Omental fat pad (tissue), 4 donors: ENCODE results near the gene ARAP1. TPM values are rescaled to one million over a fixed set of nuclear protein-coding genes. Genes with fewer than 3 reads are reported as not detected.
A peak's percentile ranks its signal among the peaks of the same experiment; 100 is the strongest.

Experiments used
- ATAC-seq: fragments of 150-250 bp; one replicate; pipeline ENCODE4 v1.9.1; 2016; ENCODE audit warnings: mild to moderate bottlenecking, moderate library complexity; ENCODE audit not compliant: low FRiP score
- DNase-seq: peaks from one replicate; pipeline ENCODE4 v3.0.0-alpha.2; 2019; ENCODE audit warnings: low spot score
- total RNA-seq, 4 donors: library from RNA; depleted of rRNA; stranded (reverse); fragments of >200 nt; gene quantifications; one replicate each; pipeline ENCODE4 v1.1.0, GENCODE V29; 2016
- TF ChIP-seq, protein P1 (sequence below), 3 donors: fragments of 450-650 bp; IDR thresholded peaks; one replicate each; pipeline ENCODE4 v1.5.1; 2016 to 2017; ENCODE audit warnings: antibody characterized with exemption in 3 of 3, mild to moderate bottlenecking in 3 of 3, moderate library complexity in 2 of 3

The ARAP1 gene
- total RNA-seq, 4 donors from 2014 or later: 112 to 204 (median 123) TPM

DNA sequence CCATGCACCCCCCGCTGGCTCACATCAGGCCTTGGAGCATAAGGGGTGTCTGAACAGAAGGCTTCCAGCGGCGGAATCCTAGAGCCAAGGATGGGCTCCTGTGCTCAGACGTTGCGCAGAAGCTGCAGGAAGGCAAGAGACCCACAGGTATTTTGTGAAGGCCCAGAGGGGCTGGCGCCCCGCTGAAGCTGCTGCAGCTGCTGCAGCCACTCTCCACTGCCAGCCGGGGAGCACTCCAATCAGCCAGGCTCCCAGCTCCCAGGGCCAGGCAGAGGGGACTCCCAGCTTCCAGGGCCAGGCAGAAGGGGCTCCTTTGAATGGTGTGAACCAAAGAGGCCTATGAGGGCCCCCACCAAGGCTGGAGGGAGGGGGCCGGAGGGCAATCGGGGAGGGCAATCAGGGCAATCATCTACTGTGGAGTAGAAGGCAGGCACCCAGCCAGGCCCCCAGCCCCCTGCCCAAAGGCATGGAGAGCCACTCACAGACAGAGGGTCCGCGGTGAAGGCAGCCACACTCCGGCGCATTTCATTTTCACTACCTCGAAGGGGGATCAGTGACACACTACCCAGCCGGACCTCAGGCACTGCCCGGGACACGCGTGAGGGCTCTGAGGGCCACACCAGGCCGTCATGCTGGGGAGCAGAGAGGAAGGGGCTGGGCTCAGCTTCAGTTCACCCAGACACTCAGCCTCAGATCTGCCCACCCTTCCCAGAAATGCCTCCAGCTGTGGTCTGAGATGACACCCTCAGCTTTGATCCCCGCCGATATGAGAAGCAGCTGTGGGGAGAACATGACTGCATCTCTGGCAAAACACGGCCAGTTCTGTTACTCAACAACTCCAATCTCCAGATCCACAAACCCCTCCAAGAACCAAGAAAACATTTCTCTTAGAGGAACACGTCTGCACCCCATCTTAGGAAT lies 66.4 kb downstream of the ARAP1 start:
- TF ChIP-seq, protein P1, sequence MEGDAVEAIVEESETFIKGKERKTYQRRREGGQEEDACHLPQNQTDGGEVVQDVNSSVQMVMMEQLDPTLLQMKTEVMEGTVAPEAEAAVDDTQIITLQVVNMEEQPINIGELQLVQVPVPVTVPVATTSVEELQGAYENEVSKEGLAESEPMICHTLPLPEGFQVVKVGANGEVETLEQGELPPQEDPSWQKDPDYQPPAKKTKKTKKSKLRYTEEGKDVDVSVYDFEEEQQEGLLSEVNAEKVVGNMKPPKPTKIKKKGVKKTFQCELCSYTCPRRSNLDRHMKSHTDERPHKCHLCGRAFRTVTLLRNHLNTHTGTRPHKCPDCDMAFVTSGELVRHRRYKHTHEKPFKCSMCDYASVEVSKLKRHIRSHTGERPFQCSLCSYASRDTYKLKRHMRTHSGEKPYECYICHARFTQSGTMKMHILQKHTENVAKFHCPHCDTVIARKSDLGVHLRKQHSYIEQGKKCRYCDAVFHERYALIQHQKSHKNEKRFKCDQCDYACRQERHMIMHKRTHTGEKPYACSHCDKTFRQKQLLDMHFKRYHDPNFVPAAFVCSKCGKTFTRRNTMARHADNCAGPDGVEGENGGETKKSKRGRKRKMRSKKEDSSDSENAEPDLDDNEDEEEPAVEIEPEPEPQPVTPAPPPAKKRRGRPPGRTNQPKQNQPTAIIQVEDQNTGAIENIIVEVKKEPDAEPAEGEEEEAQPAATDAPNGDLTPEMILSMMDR (IDR thresholded peaks at IDR 0.05): no peak
- ATAC-seq (no peak), DNase-seq (peak; percentile 48)

DNA sequence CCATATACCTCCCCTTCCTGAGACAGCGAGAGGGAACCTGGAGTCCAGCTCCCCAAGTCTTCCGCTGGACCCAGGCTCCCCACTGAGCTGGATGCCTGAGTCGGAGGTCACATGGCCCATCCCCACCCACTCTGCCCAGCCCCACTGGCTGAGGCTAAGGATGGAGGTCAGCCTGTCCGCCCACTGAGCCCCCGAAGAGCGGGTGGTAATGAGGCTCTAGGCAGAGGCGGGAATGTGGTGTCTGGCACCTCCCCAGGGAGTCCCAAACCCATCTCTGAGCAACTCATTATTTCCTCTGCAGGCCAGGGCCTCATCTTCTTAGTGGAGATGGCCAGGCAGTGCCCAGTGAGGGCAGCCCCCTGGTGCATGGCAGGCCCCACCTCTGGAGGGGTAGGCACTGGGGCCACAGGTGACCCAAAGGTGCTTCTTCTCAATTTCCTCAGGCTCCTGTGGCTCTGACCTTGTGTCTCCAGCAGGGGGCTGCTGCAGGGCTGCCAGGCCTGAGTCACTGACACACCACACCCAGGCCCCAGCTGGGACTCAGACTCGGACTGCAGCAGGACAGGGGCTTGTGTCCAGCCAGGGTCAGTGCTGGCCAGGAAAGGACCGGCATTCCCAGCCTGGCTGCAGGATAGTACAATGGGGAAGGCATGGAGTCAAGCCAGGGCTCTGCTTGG lies 67.8 kb downstream of the ARAP1 start:
- TF ChIP-seq, protein P1 (IDR thresholded peaks at IDR 0.05): peak in 2 of 3 donors; percentile 5 to 31
- ATAC-seq: no peak

DNA sequence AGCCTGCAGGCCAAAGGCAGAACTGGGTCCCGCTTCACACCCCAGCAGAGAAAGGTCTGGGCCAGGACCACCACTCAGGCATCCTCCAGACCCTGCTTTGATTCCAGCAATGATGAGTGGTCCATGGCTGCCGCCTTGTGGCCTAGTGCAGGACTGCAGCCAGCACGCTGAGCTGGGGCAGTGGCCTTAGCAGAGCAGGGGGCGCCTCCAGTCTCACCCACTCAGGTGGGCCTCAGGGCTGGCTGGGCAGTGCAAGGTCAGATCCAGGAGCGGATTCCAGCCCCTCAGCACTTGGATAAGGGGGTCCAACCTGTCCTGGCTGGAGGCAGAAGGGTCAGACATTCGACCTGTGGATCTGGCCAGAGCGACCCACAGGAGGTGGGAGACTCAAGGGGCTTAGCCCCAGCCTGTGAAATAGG lies 68.4 kb downstream of the ARAP1 start:
- TF ChIP-seq, protein P1 (IDR thresholded peaks at IDR 0.05): peak in 2 of 3 donors; percentile 87 to 90
- DNase-seq: peak; percentile 68
- ATAC-seq: no peak

More for the DNA sequence above, 67.8 kb downstream of the ARAP1 start:
- peak; percentile 32 for DNase-seq

DNA sequence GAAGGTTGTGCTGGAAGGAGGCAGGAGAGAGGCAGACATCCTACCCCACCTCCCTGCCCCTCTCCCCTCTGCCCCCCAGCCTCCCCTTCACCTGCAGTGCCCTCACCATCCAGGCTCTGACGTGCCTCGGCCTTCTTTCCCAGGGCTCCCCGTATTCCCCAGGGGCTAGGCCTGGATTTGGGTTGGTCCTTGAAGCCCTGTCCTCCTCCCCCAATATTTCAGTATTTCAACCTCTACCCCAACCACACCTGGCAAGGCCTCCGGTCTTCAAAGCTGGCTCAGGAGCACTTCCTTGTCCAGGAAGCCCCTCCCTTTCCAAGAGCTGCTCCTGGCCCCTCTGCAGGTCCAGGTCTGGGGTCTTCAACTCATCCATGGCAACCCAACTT lies 69.4 kb downstream of the ARAP1 start:
- TF ChIP-seq, protein P1 (IDR thresholded peaks at IDR 0.05): no peak
- ATAC-seq (no peak), DNase-seq (no peak)

DNA sequence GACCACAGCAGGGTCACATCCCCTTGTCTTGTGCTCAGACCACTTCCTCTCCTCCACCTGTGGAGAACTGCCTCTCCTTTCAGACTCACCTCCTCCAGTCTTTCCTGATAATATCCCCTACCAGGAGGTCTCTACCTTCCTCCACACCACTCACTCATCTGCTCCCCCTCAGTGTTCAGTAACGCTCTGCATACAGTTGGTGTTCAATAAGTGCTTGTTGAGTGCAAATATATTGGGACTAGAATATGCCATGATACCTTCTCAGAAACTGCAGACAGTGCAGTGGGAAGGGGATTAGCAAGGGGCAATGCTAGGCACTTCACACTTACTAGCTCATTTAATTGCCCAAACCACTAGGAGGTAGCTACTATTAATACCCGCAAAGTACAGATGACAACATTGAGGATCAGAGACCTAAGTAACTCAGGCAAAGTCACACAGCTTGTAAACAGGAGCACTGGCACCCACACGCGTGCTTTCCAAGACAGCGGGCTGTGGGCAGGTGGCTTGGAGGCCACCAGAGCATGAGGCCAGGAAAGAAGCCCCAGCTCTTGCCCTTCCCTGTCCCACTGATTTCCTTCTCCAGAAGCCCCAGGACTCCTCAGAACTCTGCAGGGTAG lies 69.9 kb downstream of the ARAP1 start:
- TF ChIP-seq, protein P1 (IDR thresholded peaks at IDR 0.05): no peak
- ATAC-seq (no peak), DNase-seq (no peak)

DNA sequence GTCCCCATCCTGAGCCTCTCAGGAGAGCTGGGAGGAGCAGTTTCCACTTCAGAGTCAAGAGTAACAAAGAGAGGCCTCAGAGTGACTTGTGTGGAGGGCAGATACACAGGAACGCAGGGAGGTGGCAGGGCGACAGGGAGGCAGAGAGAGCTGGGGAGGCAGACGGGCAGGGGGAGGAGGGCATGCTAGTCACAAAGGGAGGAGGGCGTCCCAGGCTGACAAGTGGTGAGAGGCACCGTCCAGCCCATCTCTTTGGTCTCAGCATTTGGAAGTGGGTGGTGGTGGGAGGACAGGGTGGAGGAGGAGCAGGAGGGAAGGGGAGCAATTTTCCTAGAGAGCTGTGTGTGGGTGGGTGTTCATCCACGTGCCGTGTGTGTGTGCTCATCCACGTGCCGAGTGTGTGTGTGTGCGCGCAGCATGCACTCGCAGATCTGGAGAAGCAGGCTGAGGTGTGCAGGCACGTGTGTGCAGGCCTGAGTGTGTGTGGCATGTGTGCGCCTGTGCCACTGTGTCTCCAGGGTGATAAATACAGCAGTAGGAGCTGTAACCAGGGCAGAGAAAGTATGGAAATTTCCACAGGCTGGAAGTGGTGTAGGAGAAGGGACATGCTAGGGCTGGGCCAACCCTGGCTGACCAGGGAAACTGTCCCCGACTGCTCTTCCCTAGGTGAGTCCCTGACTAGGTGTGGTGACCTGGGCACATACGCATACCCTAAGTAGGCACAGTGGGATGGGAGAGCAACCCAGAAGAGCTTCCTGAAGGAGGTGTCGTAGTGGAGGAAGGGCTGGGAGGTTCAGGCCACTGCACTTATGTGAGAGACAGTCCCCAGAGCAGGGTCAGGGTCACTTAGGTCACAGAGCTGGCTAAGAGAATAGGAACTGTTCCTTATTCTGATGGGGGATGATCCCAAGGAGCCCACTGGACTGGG lies 70.7 kb downstream of the ARAP1 start:
- DNase-seq (no peak), ATAC-seq (no peak)
- TF ChIP-seq, protein P1 (IDR thresholded peaks at IDR 0.05): no peak
